ENCODE measurements around the gene LRRC4C.

DNA sequence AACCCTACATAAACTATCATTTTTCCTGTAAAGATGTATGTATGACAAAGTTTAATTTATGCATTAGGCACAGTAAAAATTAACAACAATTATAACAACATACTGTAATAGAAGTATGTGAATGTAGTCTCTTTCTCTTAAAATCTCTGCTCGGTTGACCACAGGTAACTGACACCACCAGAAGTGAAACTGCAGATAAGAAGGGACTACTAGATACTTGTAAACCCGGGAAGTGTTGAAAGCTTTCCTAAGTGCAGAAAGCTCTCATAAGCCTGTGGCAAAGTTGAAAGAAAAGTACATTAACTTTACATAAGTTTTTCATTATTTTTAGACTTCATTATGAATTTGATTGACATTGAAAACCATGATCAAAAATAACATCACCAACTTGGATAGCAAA, 1173.3 kb downstream of the LRRC4C start:
- TF ChIP-seq, protein P1, sequence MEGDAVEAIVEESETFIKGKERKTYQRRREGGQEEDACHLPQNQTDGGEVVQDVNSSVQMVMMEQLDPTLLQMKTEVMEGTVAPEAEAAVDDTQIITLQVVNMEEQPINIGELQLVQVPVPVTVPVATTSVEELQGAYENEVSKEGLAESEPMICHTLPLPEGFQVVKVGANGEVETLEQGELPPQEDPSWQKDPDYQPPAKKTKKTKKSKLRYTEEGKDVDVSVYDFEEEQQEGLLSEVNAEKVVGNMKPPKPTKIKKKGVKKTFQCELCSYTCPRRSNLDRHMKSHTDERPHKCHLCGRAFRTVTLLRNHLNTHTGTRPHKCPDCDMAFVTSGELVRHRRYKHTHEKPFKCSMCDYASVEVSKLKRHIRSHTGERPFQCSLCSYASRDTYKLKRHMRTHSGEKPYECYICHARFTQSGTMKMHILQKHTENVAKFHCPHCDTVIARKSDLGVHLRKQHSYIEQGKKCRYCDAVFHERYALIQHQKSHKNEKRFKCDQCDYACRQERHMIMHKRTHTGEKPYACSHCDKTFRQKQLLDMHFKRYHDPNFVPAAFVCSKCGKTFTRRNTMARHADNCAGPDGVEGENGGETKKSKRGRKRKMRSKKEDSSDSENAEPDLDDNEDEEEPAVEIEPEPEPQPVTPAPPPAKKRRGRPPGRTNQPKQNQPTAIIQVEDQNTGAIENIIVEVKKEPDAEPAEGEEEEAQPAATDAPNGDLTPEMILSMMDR (IDR thresholded peaks at IDR 0.05; ENCODE audit: borderline replicate concordance, extremely low read depth, low read length, poor library complexity, severe bottlenecking): no peak
- no peak for TF ChIP-seq EZH2 (IDR thresholded peaks at IDR 0.05; ENCODE audit: borderline replicate concordance, low read depth, low read length, severe bottlenecking)
